ENCODE data around the gene MTMR3.
"Not testable (repeated sequence)": the region's sequence is repeated elsewhere in the genome, so short reads cannot be mapped to it uniquely, and the experiment has no call there.

DNA sequence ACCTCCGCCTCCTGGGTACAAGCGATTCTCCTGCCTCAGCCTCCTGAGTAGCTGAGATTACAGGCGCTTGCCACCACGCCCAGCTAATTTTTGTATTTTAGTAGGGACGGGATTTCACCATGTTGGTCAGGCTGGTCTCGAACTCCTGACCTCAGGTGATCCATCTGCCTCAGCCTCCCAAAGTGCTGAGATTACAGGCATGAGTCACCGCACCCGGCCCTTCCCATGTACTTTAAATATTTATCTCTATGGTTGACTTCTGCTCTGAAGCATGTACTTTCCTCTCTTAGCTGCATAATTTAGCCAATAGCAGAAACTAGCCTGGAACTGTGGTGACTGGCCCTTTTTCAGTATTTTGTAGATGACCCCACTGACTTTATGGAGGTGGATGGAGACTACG, 90.7 kb downstream of the MTMR3 start:
- TF ChIP-seq, protein P1, sequence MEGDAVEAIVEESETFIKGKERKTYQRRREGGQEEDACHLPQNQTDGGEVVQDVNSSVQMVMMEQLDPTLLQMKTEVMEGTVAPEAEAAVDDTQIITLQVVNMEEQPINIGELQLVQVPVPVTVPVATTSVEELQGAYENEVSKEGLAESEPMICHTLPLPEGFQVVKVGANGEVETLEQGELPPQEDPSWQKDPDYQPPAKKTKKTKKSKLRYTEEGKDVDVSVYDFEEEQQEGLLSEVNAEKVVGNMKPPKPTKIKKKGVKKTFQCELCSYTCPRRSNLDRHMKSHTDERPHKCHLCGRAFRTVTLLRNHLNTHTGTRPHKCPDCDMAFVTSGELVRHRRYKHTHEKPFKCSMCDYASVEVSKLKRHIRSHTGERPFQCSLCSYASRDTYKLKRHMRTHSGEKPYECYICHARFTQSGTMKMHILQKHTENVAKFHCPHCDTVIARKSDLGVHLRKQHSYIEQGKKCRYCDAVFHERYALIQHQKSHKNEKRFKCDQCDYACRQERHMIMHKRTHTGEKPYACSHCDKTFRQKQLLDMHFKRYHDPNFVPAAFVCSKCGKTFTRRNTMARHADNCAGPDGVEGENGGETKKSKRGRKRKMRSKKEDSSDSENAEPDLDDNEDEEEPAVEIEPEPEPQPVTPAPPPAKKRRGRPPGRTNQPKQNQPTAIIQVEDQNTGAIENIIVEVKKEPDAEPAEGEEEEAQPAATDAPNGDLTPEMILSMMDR (IDR thresholded peaks at IDR 0.05), result not testable (repeated sequence)
- TF ChIP-seq POLR2A (IDR thresholded peaks at IDR 0.05), result not testable (repeated sequence)
